OCI-LY3 (cell line): ENCODE data around the gene MAD1L1.

Experiments used
- H2AFZ ChIP-seq: fragments of 200-600, 300-600 bp; shearing (Covaris generic); 2 replicates; pipeline ENCODE4 v1.6.0; 2014; ENCODE audit warnings: antibody characterized with exemption, low read depth, low read length
- H3K27ac ChIP-seq: fragments of 200-600, 300-600 bp; sonication (generic); 2 replicates; pipeline ENCODE4 v1.5.1; 2014; ENCODE audit warnings: mild to moderate bottlenecking, low read length, moderate library complexity, mixed read lengths
- H3K27me3 ChIP-seq: fragments of 200-600, 300-600 bp; sonication (generic); 2 replicates; pipeline ENCODE4 v1.6.1; 2014; ENCODE audit warnings: low read depth, low read length, mixed read lengths
- H3K36me3 ChIP-seq: fragments of 200-600, 300-600 bp; sonication (generic); replicated peaks from 2 replicates; pipeline ENCODE3; 2014; ENCODE audit warnings: low read depth, low read length, mixed read lengths
- H3K4me1 ChIP-seq: fragments of 300-600, 200-600 bp; sonication (generic); 2 replicates; pipeline ENCODE4 v1.6.1; 2014; ENCODE audit warnings: low read length, mixed read lengths
- H3K4me2 ChIP-seq: fragments of 200-600, 300-600 bp; sonication (generic); 2 replicates; pipeline ENCODE4 v1.6.1; 2014; ENCODE audit warnings: low read length, mixed read lengths
- H3K4me3 ChIP-seq: fragments of 300-600, 200-600 bp; sonication (generic); 2 replicates; pipeline ENCODE4 v1.5.1; 2014; ENCODE audit warnings: antibody characterized with exemption, mild to moderate bottlenecking, low read length, moderate library complexity
- H3K79me2 ChIP-seq: fragments of 300-600, 200-600 bp; shearing (Covaris generic); 2 replicates; pipeline ENCODE4 v1.6.1; 2014; ENCODE audit warnings: mild to moderate bottlenecking, low read length, mixed read lengths
- H3K9ac ChIP-seq: fragments of 300-600, 200-600 bp; shearing (Covaris generic); 2 replicates; pipeline ENCODE4 v1.6.0; 2014; ENCODE audit warnings: mild to moderate bottlenecking, low read length, moderate library complexity
- H3K9me3 ChIP-seq: fragments of 200-600, 300-600 bp; shearing (Covaris generic); 2 replicates; pipeline ENCODE4 v1.6.1; 2014; ENCODE audit warnings: low read length, mixed read lengths; ENCODE audit not compliant: insufficient read depth
- H4K20me1 ChIP-seq: fragments of 200-600, 300-600 bp; sonication (generic); 2 replicates; pipeline ENCODE4 v1.6.1; 2016; ENCODE audit warnings: low read length, mixed read lengths; ENCODE audit not compliant: insufficient read depth
- CTCF ChIP-seq: fragments of 200-600, 300-600 bp; sonication (generic); IDR thresholded peaks from 2 replicates; pipeline ENCODE4 v1.5.1; 2014; ENCODE audit warnings: antibody characterized with exemption, low read length, low read depth
- EZH2phosphoT487 ChIP-seq: fragments of 200-600 bp; shearing (Covaris generic); IDR thresholded peaks from 2 replicates; pipeline ENCODE4 v1.6.1; 2018; ENCODE audit warnings: antibody characterized with exemption, mixed run types, low read depth

Gene MAD1L1

GRCh38 chr7:2032030-2032875 is 200.5 kb downstream of the MAD1L1 start:
- Histone ChIP-seq H3K36me3 (no peaks in the 10 kb centered on the region), H2AFZ (no peak overlapping the region), H3K4me3 (no peak overlapping the region), H3K9ac (no peak overlapping the region), H3K27ac (no peak overlapping the region), H4K20me1 (no peaks in the 10 kb centered on the region), H3K4me1 (no peaks in the 10 kb centered on the region), H3K27me3 (no peaks in the 10 kb centered on the region), H3K9me3 (peaks cover 6% of the 10 kb centered on the region; the same call in 1 of the 2 replicates), H3K4me2 (no peak overlapping the region), H3K79me2 (no peaks in the 10 kb centered on the region)
- TF ChIP-seq CTCF, result no peak
- TF ChIP-seq EZH2phosphoT487, result no peak

- TF ChIP-seq EZH2phosphoT487 (no peak), CTCF (no peak)
- no peak overlapping the region for H3K4me2 ChIP-seq
Measured at GRCh38 chr7:2031451-2031845, 201.3 kb downstream of the MAD1L1 start.

GRCh38 chr7:2030475-2031450 is 202.0 kb downstream of the MAD1L1 start:
- H3K36me3 ChIP-seq, result no peaks in the 10 kb centered on the region
- TF ChIP-seq EZH2phosphoT487, result no peak
- no peak for TF ChIP-seq CTCF
- no peaks in the 10 kb centered on the region for H4K20me1 ChIP-seq
- H3K4me2 ChIP-seq, result no peak overlapping the region
- H3K9ac ChIP-seq, result no peak overlapping the region
- no peak overlapping the region for H3K27ac ChIP-seq
- peaks cover 7% of the 10 kb centered on the region; the same call in 1 of the 2 replicates for H3K9me3 ChIP-seq
- no peaks in the 10 kb centered on the region for H3K4me1 ChIP-seq
- no peak overlapping the region for H2AFZ ChIP-seq
- no peaks in the 10 kb centered on the region for H3K79me2 ChIP-seq
- no peaks in the 10 kb centered on the region for H3K27me3 ChIP-seq
- H3K4me3 ChIP-seq, result no peak overlapping the region

More at GRCh38 chr7:2031451-2031845, 201.3 kb downstream of the MAD1L1 start:
- Histone ChIP-seq H3K36me3 (no peaks in the 10 kb centered on the region), H4K20me1 (no peaks in the 10 kb centered on the region), H2AFZ (no peak overlapping the region), H3K9ac (no peak overlapping the region), H3K27ac (no peak overlapping the region), H3K79me2 (no peaks in the 10 kb centered on the region), H3K4me3 (no peak overlapping the region), H3K9me3 (peaks cover 7% of the 10 kb centered on the region; the same call in 1 of the 2 replicates), H3K4me1 (no peaks in the 10 kb centered on the region), H3K27me3 (no peaks in the 10 kb centered on the region)

GRCh38 chr7:2029936-2030335 is 202.8 kb downstream of the MAD1L1 start:
- Histone ChIP-seq H2AFZ (no peak overlapping the region), H3K4me3 (no peak overlapping the region), H3K9me3 (peaks cover 7% of the 10 kb centered on the region; the same call in 1 of the 2 replicates)

More at GRCh38 chr7:2029936-2030335, 202.8 kb downstream of the MAD1L1 start:
- Histone ChIP-seq H3K79me2 (no peaks in the 10 kb centered on the region), H3K9ac (no peak overlapping the region), H3K4me1 (no peaks in the 10 kb centered on the region), H3K27ac (no peak overlapping the region), H4K20me1 (no peaks in the 10 kb centered on the region), H3K4me2 (no peak overlapping the region), H3K36me3 (no peaks in the 10 kb centered on the region), H3K27me3 (no peaks in the 10 kb centered on the region)
- TF ChIP-seq CTCF (no peak), EZH2phosphoT487 (no peak)
